GM21526 (cell line): ENCODE measurements around the gene MEF2D.

Experiments
- ATAC-seq: cut with Tn5 transposase; IDR thresholded peaks from one replicate; pipeline ENCODE4 v1.9.1; 2021; ENCODE audit warnings: moderate library complexity; ENCODE audit not compliant: unreplicated experiment, low FRiP score

The MEF2D gene

DNA sequence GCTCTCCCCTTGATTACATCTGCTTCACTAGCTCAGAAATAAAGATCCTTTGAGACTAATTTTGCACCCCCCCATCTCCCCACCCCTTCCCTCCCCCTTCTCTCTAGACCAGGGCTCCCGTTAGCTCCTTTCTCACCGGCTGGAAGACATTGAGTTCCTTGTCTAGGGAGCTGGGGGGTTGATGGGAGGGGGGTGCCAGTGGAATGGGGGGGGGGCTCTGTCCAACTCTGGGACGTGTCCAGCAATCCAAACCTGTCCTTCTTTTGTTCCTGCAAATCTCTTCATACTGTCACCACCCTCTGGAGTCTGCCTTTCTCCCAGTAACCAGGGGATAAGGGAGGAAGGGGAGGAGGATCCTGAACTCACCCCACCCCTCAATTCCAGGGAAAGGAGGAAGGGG, 69.7 kb downstream of the MEF2D start:
- no peak for ATAC-seq

DNA sequence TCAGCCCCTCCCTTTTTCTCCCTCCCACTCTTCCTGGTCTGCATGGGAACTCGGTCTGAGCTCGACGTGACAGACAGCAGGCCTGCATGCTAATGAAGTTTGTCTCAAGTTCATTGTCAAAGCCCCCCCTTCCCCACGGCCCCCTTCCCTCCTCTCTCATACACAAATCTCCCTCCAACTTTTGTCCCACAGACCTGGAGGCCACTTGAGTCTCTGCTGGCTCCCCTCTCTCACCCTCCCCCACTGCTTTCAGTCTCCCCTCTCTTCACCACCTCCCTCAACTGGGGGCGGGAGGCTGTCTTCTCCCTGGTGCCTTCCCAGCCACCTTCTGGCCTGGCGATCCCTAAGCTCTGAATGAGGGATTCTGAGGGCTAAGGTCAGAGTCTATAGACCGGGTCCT, 70.3 kb downstream of the MEF2D start:
- ATAC-seq = no peak

DNA sequence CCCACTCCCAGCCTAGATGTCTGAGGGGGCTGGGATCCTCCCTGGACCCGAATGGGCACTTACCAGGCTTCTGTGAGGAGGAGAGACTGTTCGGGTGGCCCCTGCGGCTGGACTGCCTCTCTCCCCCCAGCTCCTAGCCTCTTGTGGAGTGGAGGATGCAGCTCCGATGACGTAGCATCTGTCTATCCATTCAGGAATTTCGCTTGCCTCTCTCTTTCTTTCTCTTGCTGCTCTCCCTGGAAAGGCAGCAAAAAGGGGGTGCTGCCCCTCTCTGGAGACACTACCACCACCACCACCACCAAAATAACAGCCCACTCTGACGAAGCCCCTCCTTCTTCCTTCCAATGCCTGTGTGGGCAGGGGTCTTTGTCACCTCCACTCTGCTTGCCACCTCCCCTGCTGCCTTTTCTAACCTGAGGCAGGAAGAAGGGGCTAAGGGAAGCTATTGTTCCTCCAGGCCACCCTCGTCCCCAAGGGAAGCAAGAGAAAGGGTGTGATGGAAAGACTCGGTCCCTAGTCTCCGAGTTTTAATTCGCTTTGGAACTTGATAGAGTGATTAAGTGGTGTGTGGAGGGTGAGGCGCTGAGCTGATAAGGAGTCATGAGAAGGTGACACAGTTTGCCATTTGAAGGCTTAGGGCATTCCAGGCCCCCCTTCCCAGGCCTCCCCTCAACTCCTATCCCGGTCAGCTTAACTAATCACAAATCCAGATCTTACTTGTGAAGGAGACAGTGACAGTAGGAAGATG, 71.1 kb downstream of the MEF2D start:
- no peak for ATAC-seq

DNA sequence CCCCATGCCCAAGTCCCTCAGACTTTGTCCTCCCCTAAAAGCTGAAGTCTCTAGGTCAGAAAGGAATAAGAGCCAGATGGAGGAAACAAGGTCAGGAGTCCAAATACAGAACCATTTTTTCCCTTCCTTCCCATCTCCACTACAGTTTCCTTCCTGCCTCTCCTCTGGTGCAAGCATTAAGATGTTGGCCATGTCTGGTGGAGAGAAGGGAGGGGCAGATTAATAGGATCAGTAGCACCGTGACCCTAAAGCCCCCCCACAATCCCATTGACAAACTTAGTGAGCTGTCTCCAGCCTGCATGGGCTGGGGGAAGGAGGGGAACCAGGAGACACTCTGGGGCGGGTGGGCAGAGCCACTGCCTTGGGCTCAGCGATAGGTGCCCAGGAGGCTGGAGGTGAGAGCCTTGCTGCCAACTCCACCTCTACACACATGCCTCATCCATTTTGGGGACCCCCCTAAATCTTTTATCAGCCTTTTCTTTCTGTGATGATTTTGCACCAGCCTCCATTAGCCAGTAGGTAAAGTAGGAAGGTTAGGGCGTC, 71.8 kb downstream of the MEF2D start:
- ATAC-seq = no peak

DNA sequence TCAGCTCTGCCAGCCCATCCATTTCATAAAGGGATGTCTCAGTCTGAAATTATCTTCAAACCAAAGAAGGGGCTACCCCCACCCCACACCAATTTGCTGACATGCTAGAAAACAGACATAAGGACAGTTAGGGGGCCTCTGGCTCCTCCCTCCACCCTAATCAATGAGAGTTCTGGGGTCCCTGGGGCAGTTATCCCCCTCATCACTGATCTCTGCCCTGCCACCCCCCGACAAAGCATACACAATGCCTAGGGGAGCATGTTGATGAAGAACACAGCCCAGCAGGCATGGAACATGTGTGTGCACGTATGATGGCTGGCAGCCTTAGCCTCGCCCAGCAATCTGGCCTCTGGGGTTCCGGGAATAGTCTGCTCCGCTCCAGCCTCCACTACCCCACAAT, 72.6 kb downstream of the MEF2D start:
- no peak for ATAC-seq

DNA sequence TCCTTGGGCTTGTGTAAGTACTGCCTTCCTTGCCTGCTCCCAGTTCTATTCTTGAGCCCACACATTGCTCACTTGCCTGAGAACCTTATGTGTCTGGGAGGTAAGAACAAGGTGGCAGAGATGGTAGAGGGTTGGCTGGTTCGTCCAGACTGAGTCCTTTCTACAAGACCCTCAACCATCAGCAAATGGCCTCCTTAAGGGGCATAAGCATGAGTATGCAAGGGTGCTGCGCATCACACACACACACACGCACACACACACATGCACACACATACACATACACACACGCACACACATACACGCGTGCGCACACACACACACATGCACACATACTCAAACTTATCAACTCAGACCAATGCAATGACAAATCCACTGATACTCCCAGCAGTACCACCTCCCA, 74.6 kb downstream of the MEF2D start:
- ATAC-seq = no peak

DNA sequence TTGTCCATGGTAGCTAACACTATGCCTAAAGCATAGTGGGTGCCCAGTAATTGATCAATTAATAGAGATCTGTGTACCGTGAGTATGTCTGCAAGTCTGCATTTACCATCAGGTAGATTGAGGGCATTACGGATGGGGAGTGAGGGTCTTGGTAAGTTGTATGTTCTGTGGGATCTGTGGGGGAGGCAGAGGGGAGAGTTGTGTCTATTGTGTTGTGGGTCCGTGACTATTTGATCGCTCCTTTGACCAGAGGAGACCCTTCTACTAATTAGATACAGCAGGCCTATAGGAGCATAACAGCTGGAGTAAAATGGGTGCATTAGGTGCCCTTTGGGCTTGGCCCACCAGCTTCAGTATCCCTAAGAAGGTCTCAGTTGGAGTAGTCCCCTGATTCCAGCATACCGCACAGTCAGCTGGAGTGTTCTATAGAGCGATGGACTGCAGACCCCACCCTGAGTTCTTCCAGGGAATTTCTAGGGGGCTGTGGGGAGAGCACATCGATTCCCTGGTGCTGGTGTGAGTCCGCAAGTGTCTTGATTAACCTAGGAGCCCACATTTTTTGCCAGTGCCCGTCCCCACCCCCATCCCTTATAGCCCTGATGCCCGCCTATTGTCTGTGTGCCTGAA, 75.7 kb downstream of the MEF2D start:
- no peak for ATAC-seq

DNA sequence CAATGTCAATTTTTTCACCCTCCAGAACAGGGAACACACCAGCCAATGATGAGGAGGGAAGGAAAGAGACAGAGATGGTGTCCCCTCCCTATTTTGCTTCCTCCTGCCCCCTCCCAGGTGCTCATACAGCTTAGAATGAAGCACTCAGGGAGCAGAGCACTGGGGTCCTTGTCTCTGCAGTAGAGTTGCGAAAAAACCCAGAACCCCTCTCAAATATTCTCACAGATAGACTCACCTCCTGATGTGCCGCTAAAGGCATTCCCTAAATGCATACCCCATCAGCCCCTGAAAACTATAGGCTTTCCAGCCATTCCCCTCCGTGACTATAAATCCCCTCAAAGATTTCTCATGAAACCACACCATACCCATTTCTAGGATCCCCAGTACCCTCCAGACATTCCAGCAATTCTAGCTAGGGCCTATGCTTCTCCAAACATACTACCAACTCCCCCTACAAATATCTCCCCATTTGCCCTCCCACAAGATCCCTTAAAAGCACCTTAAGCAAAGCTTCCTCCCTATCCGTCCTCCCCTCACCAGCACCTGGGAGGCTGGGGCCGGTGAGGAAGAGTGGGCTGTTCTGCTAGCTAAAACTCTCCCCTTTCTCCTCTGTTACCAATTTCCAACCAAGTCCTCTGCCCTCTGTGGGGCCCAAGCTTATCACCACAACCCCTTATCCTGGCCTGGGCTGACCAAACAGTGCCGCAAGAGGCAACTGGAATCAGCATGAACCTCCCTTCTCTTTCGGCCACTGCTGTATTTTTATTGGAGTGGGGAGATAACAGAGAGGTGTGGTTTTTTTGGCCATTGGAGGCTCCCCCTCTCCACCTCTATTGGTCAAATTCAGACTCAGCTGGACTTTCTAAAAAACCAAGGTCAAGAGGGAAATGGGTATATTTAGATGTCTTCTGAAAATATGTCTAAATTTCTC, 76.9 kb downstream of the MEF2D start:
- no peak for ATAC-seq

DNA sequence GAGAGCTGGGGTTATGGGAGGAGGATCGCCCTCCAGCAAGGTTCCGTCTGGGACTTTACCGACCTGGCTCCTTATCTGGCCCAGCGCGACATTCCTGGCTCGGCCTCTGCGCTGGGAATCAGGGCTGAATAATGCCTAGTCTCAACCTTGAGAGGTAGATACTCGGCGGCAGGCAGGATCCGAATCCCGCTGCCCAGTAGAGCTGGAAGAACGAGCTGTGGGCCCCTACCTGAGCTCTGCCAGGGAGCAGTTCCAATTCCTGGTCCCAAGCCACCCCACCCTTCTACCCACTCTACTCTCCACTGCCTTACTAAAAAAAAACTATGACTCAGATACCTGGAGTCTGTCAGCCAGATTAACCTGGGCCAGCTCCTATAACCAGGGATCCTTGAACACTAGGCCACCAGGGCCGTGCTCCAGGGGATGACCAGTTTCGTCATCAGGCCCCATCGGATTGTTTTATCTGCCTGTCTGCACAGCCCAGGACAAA, 77.9 kb downstream of the MEF2D start:
- no peak for ATAC-seq

DNA sequence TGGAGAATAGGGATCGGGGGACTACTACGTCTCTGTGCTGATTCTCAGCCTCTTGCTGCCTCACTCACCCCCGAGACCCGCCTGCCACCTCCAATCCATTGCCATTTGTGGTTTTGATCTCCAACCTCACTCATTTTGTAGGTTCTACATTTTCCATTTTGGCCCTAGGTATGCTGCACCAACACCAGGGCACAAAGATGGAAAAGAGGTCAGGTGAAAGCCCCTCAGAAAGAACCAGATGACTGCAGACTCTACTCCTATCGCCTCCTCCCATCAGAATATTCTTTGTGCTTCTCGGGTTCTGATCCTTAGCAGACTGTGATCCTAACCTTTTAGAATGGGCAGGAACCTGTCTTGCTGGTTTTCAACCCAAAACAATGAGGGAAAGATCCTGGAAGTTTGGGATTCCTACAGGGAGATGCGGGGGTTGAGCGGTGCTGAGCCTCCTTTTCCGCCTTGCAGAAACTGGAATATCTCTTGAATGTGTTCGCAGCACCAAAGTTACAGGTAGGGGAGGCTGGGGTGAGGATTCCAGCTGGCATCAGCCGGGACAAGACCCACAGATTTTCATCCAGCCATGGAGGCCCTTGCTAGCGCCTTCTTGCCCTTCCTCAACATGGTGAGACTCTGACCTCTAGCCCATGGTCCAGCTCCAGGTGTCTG, 78.5 kb downstream of the MEF2D start:
- ATAC-seq = no peak

DNA sequence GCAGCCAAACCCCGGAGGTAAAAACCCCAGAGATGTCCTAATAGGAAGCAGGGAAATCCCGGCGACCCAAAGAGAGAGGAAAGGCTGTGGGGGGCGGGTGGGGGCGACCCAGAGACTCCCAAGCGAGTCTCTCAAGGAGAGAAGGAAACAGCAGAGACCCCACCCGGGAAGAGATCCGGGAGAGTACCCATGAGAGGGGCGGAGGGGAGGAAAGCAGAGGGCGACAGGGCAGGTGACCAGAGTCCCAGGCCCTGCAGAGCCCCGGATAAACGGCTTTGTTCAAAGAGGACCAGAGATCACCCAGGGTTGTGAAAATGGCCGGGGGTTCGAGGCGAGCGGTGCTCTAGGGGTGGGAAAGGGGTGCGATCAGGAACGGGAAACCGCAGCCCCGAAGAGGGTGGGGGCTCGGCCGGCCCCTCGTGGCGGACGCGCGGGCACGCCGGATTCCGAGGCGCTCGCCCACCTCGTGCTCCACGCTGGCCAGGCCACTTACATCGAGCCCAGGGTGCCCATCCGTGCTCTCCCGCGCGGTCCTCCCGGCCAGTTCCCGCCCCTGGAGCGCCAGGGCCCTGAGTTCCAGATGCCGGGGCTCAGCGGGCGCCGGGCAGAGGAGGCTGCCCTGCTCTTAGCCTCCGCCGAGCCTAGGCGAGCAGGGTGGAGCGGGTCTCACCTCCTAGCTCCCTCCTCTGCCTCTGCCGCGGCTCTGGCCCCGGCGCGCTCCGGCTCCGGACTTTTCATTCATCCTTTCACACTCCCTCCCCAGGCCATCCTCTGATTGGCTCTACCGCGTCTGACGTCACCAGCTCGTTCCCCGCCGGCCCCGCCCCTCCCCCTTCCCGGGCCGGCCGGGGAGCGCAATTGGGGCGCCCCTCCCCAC, 79.3 kb downstream of the MEF2D start:
- peak; percentile 76 for ATAC-seq

DNA sequence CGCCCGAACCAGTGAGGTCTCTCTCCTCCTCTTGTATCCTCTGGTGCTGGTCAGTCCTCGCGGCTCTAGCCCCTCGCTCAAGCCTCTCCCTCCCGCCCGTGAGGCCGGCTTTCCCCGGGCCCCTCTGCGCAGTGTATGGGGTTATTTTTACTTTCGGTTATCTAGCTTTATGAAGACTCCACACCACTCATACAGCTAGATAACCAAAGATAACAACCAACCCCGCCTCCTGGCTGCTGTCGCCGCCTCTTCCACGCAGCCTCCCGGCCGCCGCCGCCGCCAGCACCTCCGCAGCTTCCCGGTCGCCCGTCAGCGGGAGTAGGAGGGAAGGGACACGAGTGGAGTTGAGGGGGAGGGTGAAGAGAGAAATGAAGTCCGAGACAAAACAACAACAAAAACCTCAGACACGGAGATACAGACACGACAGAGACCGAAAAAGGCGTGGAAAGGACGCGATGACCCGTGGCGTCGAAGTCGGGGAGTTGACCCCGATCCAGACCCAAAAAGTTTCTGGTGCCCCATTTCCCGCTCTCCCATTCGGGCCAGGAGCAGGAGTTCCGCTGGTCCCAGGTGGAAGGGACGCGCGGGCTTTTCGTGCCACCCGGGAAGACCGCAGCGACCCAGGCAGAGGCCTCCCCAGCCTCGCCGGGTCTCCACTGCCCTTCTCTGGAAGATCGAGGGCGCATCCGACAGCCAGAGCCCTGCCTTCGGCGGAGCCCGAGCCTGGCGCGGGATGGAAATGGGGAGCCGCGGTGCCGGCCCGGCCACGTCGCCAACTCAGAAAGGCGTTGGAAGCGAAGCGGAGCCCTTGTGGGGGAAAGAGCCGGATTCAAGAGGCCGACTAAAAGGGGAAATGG, 80.1 kb downstream of the MEF2D start:
- no peak for ATAC-seq

DNA sequence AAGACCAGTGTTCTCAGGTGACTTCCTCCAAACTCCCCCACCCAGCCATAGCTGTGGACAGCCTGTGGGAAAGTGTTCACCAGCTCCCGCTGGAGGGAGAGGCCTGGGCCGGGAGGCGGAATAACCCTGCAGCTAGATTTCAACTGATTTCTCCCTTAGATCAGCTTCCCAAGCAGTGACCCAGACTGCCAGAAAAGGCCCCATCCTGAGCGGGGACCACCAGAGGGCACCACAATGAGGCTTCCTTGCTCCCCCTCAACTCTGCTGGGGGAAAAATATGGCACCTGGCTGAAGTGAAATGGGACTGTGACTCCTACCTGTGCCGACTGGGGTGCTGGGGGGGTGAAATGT, 80.7 kb downstream of the MEF2D start:
- ATAC-seq = no peak

DNA sequence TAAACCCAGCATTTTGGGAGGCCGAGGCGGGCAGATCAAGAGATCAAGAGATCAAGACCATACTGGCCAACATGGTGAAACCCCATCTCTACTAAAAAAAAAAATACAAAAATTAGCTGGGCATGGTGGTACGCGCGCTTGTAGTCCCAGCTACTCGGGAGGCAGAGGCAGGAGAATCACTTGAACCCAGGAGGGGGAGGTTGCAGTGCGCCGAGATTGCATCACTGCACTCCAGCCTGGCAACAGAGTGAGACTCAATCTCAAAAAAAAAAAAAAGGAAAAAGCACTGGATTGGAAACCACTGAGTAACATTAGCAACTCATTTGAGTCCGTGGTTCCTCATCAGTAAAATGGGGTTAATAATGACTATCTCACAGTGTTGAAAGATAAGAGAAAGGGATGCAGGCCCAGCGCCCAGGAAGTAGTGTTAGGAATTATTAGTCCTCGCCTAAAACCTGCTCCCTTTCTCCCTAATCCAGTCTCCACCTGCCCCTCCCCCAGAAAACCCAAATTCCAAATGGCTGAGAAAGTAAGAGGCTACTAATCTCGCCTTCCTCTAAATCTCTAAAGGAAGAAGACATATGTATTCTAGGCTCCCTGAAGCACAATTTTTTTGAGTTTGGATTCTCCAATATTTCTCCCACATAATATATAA, 82.0 kb downstream of the MEF2D start:
- no peak for ATAC-seq

DNA sequence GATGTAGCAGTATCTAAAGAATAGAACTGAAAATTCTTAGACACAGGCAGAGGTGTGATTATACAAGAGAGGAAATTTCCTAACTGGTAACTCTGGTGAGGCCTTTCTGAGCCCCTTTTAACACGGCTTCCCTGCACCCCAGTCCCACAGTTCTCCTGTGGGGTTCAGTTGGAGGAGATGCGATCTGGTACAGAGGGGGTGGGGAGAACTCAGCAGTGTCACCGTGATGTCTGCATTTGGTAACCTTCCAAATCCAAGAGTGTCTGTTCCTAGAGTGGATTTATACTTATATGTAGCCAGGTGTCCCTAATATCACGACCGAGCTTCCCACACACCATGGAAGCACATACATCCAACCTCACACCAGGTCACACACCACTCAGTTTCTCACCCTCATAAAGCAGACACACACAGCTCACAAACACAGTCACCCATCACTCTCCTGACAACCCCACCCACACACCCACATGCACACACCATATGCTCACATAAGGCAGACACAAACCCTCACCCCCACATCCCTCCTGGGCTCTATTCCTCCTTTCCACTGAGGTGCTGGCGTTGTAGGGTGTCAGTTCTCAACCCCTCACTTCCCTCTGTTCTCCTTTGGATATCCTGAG, 83.1 kb downstream of the MEF2D start:
- ATAC-seq = no peak

DNA sequence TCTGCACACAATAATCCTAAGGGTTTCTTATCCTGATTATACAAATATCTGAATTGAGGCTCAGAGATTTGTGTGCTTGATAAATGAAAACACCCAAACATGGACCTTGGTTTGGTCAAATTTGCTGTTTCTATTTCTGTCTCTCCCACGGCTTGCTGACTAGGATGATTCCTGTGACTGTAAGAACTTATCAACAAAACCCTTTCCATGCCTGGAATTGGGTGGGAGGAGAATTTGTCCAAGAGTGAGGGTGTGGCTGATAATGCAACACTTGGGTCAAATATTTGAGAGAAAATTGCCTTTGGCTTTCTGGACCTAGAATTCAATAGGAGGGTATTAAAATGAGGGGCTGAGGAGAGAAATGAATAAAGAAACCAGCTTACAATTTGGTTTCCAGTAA, 83.6 kb downstream of the MEF2D start:
- ATAC-seq = no peak

DNA sequence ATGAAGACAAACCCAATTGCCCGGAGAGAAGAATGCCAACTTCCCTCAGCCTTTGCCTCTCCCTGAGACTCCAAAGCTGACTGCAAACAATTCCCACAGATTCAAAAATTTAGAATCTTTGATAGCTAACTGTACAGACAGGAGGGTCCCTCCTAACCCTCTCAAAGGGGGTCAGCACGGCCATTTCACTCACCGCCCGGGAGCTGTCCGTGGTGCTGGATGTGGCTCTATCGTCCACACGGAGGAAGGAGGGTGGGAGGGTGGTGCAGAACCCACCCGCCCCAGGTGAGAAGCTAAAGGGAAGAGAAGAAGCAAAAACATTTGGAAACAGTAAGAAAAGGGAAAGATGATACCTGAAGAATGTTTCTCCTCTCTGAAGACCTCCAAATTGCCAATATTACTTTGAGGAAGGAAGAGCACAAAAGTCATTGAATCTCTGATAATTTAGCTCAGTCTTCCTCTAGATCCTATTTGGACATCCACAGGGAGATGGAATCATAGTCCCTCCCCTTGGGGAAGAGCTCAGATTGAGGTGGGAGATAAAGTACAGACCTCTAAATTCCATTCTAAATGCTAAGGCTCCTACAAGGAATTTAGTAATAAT, 86.0 kb downstream of the MEF2D start:
- no peak for ATAC-seq
